Epithelial cell of esophagus (primary cell): ENCODE measurements around the gene ARHGAP23.

Experiments
- DNase-seq: peaks from one replicate; pipeline ENCODE4 v3.0.0; 2010; ENCODE audit warnings: low read depth
- H3K4me3 ChIP-seq: 2 replicates; pipeline ENCODE4 v1.5.1; 2011; ENCODE audit warnings: mild to moderate bottlenecking, low read length, control low read depth
- CTCF ChIP-seq: IDR thresholded peaks from 2 replicates; pipeline ENCODE4 v1.5.1; 2011; ENCODE audit warnings: low read depth, mild to moderate bottlenecking, low read length, control low read depth, inconsistent platforms; ENCODE audit not compliant: insufficient read depth; ENCODE audit errors: missing control alignments

ARHGAP23 gene

GRCh38 chr17:38421171-38421841 lies 7.0 kb upstream of the ARHGAP23 start:
- no peak for TF ChIP-seq CTCF
- no peak for DNase-seq
- no peak overlapping the region for H3K4me3 ChIP-seq

- no peak for DNase-seq
- no peak overlapping the region for H3K4me3 ChIP-seq
- no peak for TF ChIP-seq CTCF
Observed at GRCh38 chr17:38421871-38422827, 6.1 kb upstream of the ARHGAP23 start.

GRCh38 chr17:38424297-38424972 lies 3.8 kb upstream of the ARHGAP23 start:
- no peak overlapping the region for H3K4me3 ChIP-seq
- no peak for TF ChIP-seq CTCF
- no peak for DNase-seq

- no peak for DNase-seq
- no peak overlapping the region for H3K4me3 ChIP-seq
- no peak for TF ChIP-seq CTCF
Observed at GRCh38 chr17:38425031-38425430, 3.2 kb upstream of the ARHGAP23 start.

GRCh38 chr17:38425744-38426143 lies 2.5 kb upstream of the ARHGAP23 start:
- H3K4me3 ChIP-seq: no peak overlapping the region
- DNase-seq: no peak
- TF ChIP-seq CTCF: no peak

- no peak for TF ChIP-seq CTCF
- no peak for DNase-seq
- H3K4me3 ChIP-seq: no peak overlapping the region
Observed at GRCh38 chr17:38426441-38426840, 1.8 kb upstream of the ARHGAP23 start.
